SK-N-MC (cell line): ENCODE measurements around the gene ART3.

Source experiments
- DNase-seq: peaks from one replicate; pipeline ENCODE4 v3.0.0-alpha.2; 2011; ENCODE audit warnings: low read depth, low spot score
- H3K27ac ChIP-seq: fragments of 200-600 bp; sonication (generic); 2 replicates; pipeline ENCODE4 v1.5.1; 2016; ENCODE audit warnings: mixed run types
- H3K36me3 ChIP-seq: fragments of 200-600 bp; sonication (generic); 2 replicates; pipeline ENCODE4 v1.6.1; 2017; ENCODE audit warnings: antibody characterized with exemption, low read length, mixed read lengths; ENCODE audit not compliant: insufficient read depth
- H3K4me3 ChIP-seq: fragments of 200-600 bp; sonication (generic); 2 replicates; pipeline ENCODE4 v1.5.1; 2016
- H3K9ac ChIP-seq: fragments of 200-600 bp; sonication (generic); 2 replicates; pipeline ENCODE4 v1.8.0; 2017; ENCODE audit warnings: mixed run types, mixed read lengths; ENCODE audit not compliant: insufficient read length
- H3K9me3 ChIP-seq: fragments of 200-600 bp; sonication (generic); 2 replicates; pipeline ENCODE4 v1.6.1; 2017; ENCODE audit warnings: low read depth, mild to moderate bottlenecking, antibody characterized with exemption, low read length, moderate library complexity, mixed read lengths
- EZH2 ChIP-seq: fragments of 200-600 bp; sonication (generic); IDR thresholded peaks from one replicate; pipeline ENCODE4 v1.6.1; 2017; ENCODE audit warnings: antibody characterized with exemption
- FOXP2 ChIP-seq: optimal IDR thresholded peaks from 2 replicates; pipeline ENCODE3; 2011; ENCODE audit warnings: mild to moderate bottlenecking, moderate library complexity; ENCODE audit not compliant: insufficient read depth; ENCODE audit errors: extremely low read length, control extremely low read depth
- POLR2AphosphoS5 ChIP-seq: IDR thresholded peaks from 2 replicates; pipeline ENCODE4 v1.6.1; 2012; ENCODE audit warnings: mild to moderate bottlenecking, low read depth, low read length, borderline replicate concordance

Gene ART3

DNA sequence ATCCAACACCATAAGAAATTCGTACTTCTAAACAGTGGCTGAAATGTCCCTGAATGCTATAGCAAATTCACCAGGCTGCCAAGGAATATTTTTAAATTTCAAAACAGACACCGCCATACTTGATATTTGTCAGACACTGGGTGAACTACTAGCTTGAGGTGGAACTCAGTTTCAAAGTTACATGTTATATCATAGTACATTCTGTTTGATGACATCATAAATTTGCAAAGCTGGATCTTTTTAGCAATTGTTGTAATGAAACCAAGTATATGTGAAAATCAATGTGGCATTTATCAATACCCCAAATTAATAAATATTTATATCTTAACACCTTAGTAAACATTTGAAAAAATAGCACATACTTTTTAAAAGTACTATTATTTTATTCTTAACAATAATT, 14.2 kb downstream of the ART3 start:
- H3K4me3 ChIP-seq, result no peak overlapping the region
- H3K9ac ChIP-seq, result no peak overlapping the region
- DNase-seq, result no peak
- TF ChIP-seq FOXP2, result no peak
- no peak for TF ChIP-seq POLR2AphosphoS5
- TF ChIP-seq EZH2, result no peak
- H3K27ac ChIP-seq, result no peak overlapping the region
- H3K9me3 ChIP-seq, result no peaks in the 10 kb centered on the region
- no peaks in the 10 kb centered on the region for H3K36me3 ChIP-seq

DNA sequence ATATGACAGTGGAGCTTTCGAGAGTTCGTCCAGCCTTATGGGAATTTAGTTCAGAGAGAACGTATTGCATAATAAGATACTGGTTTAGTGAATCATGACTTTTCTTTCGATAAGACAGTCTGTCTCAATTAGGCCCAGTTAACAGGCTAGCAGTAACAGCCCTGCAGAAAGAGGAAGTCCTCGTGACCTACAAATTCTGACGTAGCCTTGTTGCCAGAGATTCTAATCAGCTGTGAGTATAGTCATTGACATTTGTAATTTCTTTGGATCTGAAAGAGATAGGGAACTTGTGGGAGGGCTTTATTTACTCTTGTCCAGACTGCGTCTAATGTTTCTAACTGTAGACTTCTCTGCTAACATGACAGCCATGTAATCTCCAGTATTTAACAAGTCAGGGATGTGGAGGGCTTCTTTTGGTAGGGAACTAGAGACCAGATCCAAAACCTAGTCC, 15.8 kb downstream of the ART3 start:
- Histone ChIP-seq H3K9me3 (no peaks in the 10 kb centered on the region), H3K9ac (no peak overlapping the region), H3K27ac (no peak overlapping the region), H3K36me3 (no peaks in the 10 kb centered on the region), H3K4me3 (no peak overlapping the region)
- DNase-seq, result no peak
- TF ChIP-seq FOXP2, result no peak
- TF ChIP-seq POLR2AphosphoS5, result no peak
- TF ChIP-seq EZH2, result no peak

- Histone ChIP-seq H3K36me3 (no peaks in the 10 kb centered on the region), H3K9ac (no peak overlapping the region), H3K4me3 (no peak overlapping the region), H3K27ac (no peak overlapping the region), H3K9me3 (no peaks in the 10 kb centered on the region)
- DNase-seq, result no peak
- TF ChIP-seq EZH2, result no peak
Measured at GRCh38 chr4:76091052-76091451, 16.5 kb downstream of the ART3 start.

- no peak for TF ChIP-seq EZH2
- no peak for TF ChIP-seq POLR2AphosphoS5
- TF ChIP-seq FOXP2, result no peak
Measured at GRCh38 chr4:76095568-76095967, 21.1 kb downstream of the ART3 start.

DNA sequence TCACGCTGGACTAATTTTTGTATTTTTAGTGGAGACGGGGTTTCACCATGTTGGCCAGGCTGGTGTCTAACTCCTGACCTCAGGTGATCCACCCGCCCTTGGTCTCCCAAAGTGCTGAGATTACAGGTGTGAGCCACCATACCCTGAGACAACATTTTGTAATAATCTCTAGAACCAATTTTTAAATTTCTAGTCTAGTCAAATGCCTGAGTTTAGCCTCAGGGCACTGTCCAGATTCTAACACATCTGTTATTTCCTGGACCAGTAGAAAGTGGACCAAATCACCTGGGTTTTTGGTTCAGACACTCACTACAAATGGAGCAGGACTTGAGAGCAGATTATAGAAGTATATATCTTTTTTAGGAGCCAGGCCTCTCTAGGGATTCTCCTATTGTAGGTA, 21.6 kb downstream of the ART3 start:
- no peak for DNase-seq
- Histone ChIP-seq H3K4me3 (no peak overlapping the region), H3K36me3 (no peaks in the 10 kb centered on the region), H3K9me3 (no peaks in the 10 kb centered on the region), H3K9ac (no peak overlapping the region), H3K27ac (no peak overlapping the region)
- TF ChIP-seq POLR2AphosphoS5 (no peak), EZH2 (no peak), FOXP2 (no peak)

More at GRCh38 chr4:76095568-76095967, 21.1 kb downstream of the ART3 start:
- DNase-seq, result no peak
- no peak overlapping the region for H3K9ac ChIP-seq
- H3K9me3 ChIP-seq, result no peaks in the 10 kb centered on the region
- H3K36me3 ChIP-seq, result no peaks in the 10 kb centered on the region
- no peak overlapping the region for H3K27ac ChIP-seq
- H3K4me3 ChIP-seq, result no peak overlapping the region

GRCh38 chr4:76105652-76106051, 31.1 kb downstream of the ART3 start:
- no peak overlapping the region for H3K4me3 ChIP-seq
- H3K9ac ChIP-seq, result no peak overlapping the region
- no peak for TF ChIP-seq FOXP2
- TF ChIP-seq POLR2AphosphoS5, result no peak
- no peak for TF ChIP-seq EZH2
- DNase-seq, result no peak
- H3K9me3 ChIP-seq, result no peaks in the 10 kb centered on the region
- no peak overlapping the region for H3K27ac ChIP-seq
- no peaks in the 10 kb centered on the region for H3K36me3 ChIP-seq

DNA sequence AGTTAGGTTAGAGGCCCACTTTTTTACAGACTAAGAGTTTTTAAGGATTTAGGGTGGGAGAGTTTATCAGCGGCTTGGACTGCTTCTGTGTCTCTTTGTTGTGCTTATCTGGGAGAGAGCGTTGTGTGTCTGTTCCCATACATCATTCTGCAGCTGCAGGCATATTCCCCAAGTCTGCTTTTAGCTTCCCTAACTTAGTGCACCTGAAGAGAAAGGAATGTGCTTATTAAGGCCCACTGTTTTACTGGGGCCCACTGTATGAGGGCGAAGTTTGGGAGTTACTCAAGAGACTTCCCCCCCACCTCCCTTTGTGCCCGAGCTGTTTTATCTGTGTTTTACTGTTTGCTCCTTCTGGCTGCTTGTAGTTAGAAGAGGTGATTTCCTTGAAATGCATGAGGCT, 31.9 kb downstream of the ART3 start:
- no peak for DNase-seq
- Histone ChIP-seq H3K36me3 (no peaks in the 10 kb centered on the region), H3K9ac (no peak overlapping the region), H3K9me3 (no peaks in the 10 kb centered on the region), H3K4me3 (no peak overlapping the region), H3K27ac (no peak overlapping the region)
- TF ChIP-seq POLR2AphosphoS5, result no peak
- TF ChIP-seq FOXP2, result no peak
- TF ChIP-seq EZH2, result no peak

- Histone ChIP-seq H3K9ac (no peak overlapping the region), H3K27ac (no peak overlapping the region), H3K36me3 (peaks cover 18% of the 10 kb centered on the region), H3K9me3 (no peaks in the 10 kb centered on the region), H3K4me3 (no peak overlapping the region)
- TF ChIP-seq FOXP2 (no peak), POLR2AphosphoS5 (no peak), EZH2 (no peak)
- DNase-seq, result no peak
Measured at GRCh38 chr4:76108467-76109181, 34.1 kb downstream of the ART3 start.

GRCh38 chr4:76116821-76117220, 42.3 kb downstream of the ART3 start:
- Histone ChIP-seq H3K9ac (no peak overlapping the region), H3K36me3 (peaks cover 92% of the 10 kb centered on the region), H3K4me3 (no peak overlapping the region), H3K9me3 (no peaks in the 10 kb centered on the region), H3K27ac (no peak overlapping the region)
- no peak for TF ChIP-seq POLR2AphosphoS5
- TF ChIP-seq EZH2, result no peak
- no peak for DNase-seq
